Activated CD8-positive, alpha-beta memory T cell treated with anti-CD3 and anti-CD28 coated beads, Interleukin-2, amount 10 ng/mL, durations not matched to agents 7 days and 5 days (primary cell): ENCODE results near the gene KRTAP4-12. TPM values are rescaled to one million over a fixed set of nuclear protein-coding genes. Genes with fewer than 3 reads are reported as not detected.
"Not testable (repeated sequence)": the region's sequence is repeated elsewhere in the genome, so short reads cannot be mapped to it uniquely, and the experiment has no call there.

ENCODE experiments used
- ATAC-seq: fragments of 150-1000 bp; cut with Tn5 transposase; one replicate; pipeline ENCODE4 v1.10.0; 2021; ENCODE audit warnings: moderate library complexity
- CTCF ChIA-PET: fragments of 350-600 bp; sonication (Branson Sonifier 250); formaldehyde crosslinking; loops from one replicate; lab custom pipeline; 2021; ENCODE audit warnings: antibody characterized with exemption; lab: Charles Lee
- DNase-seq: peaks from one replicate; pipeline ENCODE4 v3.0.0-alpha.2; 2020
- H3K27ac Mint-ChIP-seq: one replicate; pipeline ENCODE4 v1.8.0; 2021; ENCODE audit warnings: mild to moderate bottlenecking, mixed read lengths
- H3K27me3 Mint-ChIP-seq: one replicate; pipeline ENCODE4 v1.8.0; 2021; ENCODE audit warnings: mixed read lengths
- H3K36me3 Mint-ChIP-seq: one replicate; pipeline ENCODE4 v1.8.0; 2021; ENCODE audit warnings: mild to moderate bottlenecking, mixed read lengths
- H3K4me1 Mint-ChIP-seq: one replicate; pipeline ENCODE4 v1.8.0; 2021; ENCODE audit warnings: mixed read lengths
- H3K4me3 Mint-ChIP-seq: one replicate; pipeline ENCODE4 v1.8.0; 2021; ENCODE audit warnings: mild to moderate bottlenecking, moderate library complexity, mixed read lengths
- H3K9me3 Mint-ChIP-seq: one replicate; pipeline ENCODE4 v1.8.0; 2022; ENCODE audit warnings: low read depth, mixed read lengths
- total RNA-seq, 2 experiments: library from RNA; stranded (reverse); gene quantifications; one replicate each; pipeline ENCODE4 v1.2.3, GENCODE V29; 2021

Gene KRTAP4-12
- total RNA-seq, 2 experiments from 2014 or later, result not detected

GRCh38 chr17:41098042-41098441 is 25.9 kb downstream of the KRTAP4-12 start, which contains the start of gene KRTAP4-8:
Gene KRTAP4-8 (minus strand): TSS chr17:41098142. CDS start chr17:41098084, 58 bp downstream.
- Mint-ChIP-seq H3K4me1 (no peaks in the 10 kb centered on the region), H3K36me3 (no peaks in the 10 kb centered on the region), H3K27me3 (peaks cover 23% of the 10 kb centered on the region), H3K9me3 (no peaks in the 10 kb centered on the region), H3K4me3 (no peak within 1 kb of the TSS), H3K27ac (no peak within 1 kb of the TSS)
- ATAC-seq (no peak), DNase-seq (no peak)
- CTCF ChIA-PET, result no interaction called here

- H3K9me3 Mint-ChIP-seq, result no peaks in the 10 kb centered on the region
- DNase-seq, result no peak
- H3K27ac Mint-ChIP-seq, result no peak overlapping the region
- H3K4me1 Mint-ChIP-seq, result no peaks in the 10 kb centered on the region
- no peaks in the 10 kb centered on the region for H3K36me3 Mint-ChIP-seq
- H3K4me3 Mint-ChIP-seq, result no peak overlapping the region
- ATAC-seq, result no peak
- H3K27me3 Mint-ChIP-seq, result peaks cover 23% of the 10 kb centered on the region
- CTCF ChIA-PET, result no interaction called here
Measured at GRCh38 chr17:41096055-41096454, 27.9 kb downstream of the KRTAP4-12 start.

- H3K4me1 Mint-ChIP-seq, DNase-seq, H3K4me3 Mint-ChIP-seq, ATAC-seq, H3K36me3 Mint-ChIP-seq, H3K27ac Mint-ChIP-seq, H3K9me3 Mint-ChIP-seq: not testable (repeated sequence)
- peaks cover 17% of the 10 kb centered on the region for H3K27me3 Mint-ChIP-seq
- CTCF ChIA-PET, result interaction anchor here (0.7 kb wide), 1 partner anchor 241 kb away, joined by 3 read pairs; no protein-coding TSS in a partner anchor
Measured at GRCh38 chr17:41088760-41089352, 35.1 kb downstream of the KRTAP4-12 start.

- DNase-seq, H3K36me3 Mint-ChIP-seq, ATAC-seq, H3K4me1 Mint-ChIP-seq, H3K9me3 Mint-ChIP-seq, H3K4me3 Mint-ChIP-seq, H3K27ac Mint-ChIP-seq, CTCF ChIA-PET: not testable (repeated sequence)
- H3K27me3 Mint-ChIP-seq, result peaks cover 15% of the 10 kb centered on the region
Measured at GRCh38 chr17:41084100-41084856, 39.7 kb downstream of the KRTAP4-12 start, which contains the start of gene KRTAP4-7. Gene KRTAP4-7 (plus strand): TSS chr17:41084150. CDS start chr17:41084207, 57 bp downstream.

- not testable (repeated sequence) for H3K4me3 Mint-ChIP-seq
Measured at GRCh38 chr17:41083427-41083826, 40.6 kb downstream of the KRTAP4-12 start.

GRCh38 chr17:41082626-41083025 is 41.4 kb downstream of the KRTAP4-12 start:
- H3K36me3 Mint-ChIP-seq, result no peaks in the 10 kb centered on the region
- H3K4me1 Mint-ChIP-seq, result no peaks in the 10 kb centered on the region
- CTCF ChIA-PET, result no interaction called here
- H3K9me3 Mint-ChIP-seq, result no peaks in the 10 kb centered on the region
- H3K27ac Mint-ChIP-seq, result no peak overlapping the region
- ATAC-seq, result no peak
- peaks cover 15% of the 10 kb centered on the region for H3K27me3 Mint-ChIP-seq
- no peak for DNase-seq
- no peak overlapping the region for H3K4me3 Mint-ChIP-seq

More at GRCh38 chr17:41083427-41083826, 40.6 kb downstream of the KRTAP4-12 start:
- H3K4me1 Mint-ChIP-seq, ATAC-seq, H3K36me3 Mint-ChIP-seq, DNase-seq, H3K27ac Mint-ChIP-seq, CTCF ChIA-PET, H3K9me3 Mint-ChIP-seq: not testable (repeated sequence)
- peaks cover 15% of the 10 kb centered on the region for H3K27me3 Mint-ChIP-seq

GRCh38 chr17:41076788-41077187 is 47.2 kb downstream of the KRTAP4-12 start:
- DNase-seq (no peak), ATAC-seq (no peak)
- Mint-ChIP-seq H3K4me1 (no peaks in the 10 kb centered on the region), H3K9me3 (no peaks in the 10 kb centered on the region), H3K36me3 (no peaks in the 10 kb centered on the region), H3K27me3 (peaks cover 24% of the 10 kb centered on the region), H3K4me3 (no peak overlapping the region), H3K27ac (no peak overlapping the region)
- CTCF ChIA-PET, result no interaction called here

- Mint-ChIP-seq H3K27me3 (peaks cover 24% of the 10 kb centered on the region), H3K9me3 (no peaks in the 10 kb centered on the region)
- CTCF ChIA-PET, result no interaction called here
Measured at GRCh38 chr17:41073676-41074075, 50.3 kb downstream of the KRTAP4-12 start.

More at GRCh38 chr17:41073676-41074075, 50.3 kb downstream of the KRTAP4-12 start:
- H3K4me3 Mint-ChIP-seq, result no peak overlapping the region
- ATAC-seq, result no peak
- no peak overlapping the region for H3K27ac Mint-ChIP-seq
- peaks cover 2% of the 10 kb centered on the region for H3K4me1 Mint-ChIP-seq
- no peaks in the 10 kb centered on the region for H3K36me3 Mint-ChIP-seq
- no peak for DNase-seq

Other genes with a start within 250 kb of the KRTAP4-12 start
- not detected for gene KRT20, start 238.9 kb downstream of the KRTAP4-12 start, total RNA-seq
- gene KRT23, start 186.5 kb downstream of the KRTAP4-12 start, total RNA-seq, result not detected
- gene KRT39, start 157.2 kb downstream of the KRTAP4-12 start, total RNA-seq, result not detected
- not detected for gene KRT40, start 139.9 kb downstream of the KRTAP4-12 start, total RNA-seq
- not detected for gene KRTAP3-3, start 130.0 kb downstream of the KRTAP4-12 start, total RNA-seq
- not detected for gene KRTAP3-2, start 124.3 kb downstream of the KRTAP4-12 start, total RNA-seq
- gene KRTAP3-1, start 115.1 kb downstream of the KRTAP4-12 start, total RNA-seq, result not detected
- gene KRTAP1-5, start 97.0 kb downstream of the KRTAP4-12 start, total RNA-seq, result not detected
- not detected for gene KRTAP1-4, start 94.0 kb downstream of the KRTAP4-12 start, total RNA-seq
- not detected for gene KRTAP1-3, start 89.3 kb downstream of the KRTAP4-12 start, total RNA-seq
- not detected for gene KRTAP1-1, start 82.7 kb downstream of the KRTAP4-12 start, total RNA-seq
- not detected for gene KRTAP2-1, start 76.9 kb downstream of the KRTAP4-12 start, total RNA-seq
- not detected for gene KRTAP2-2, start 69.0 kb downstream of the KRTAP4-12 start, total RNA-seq
- not detected for gene KRTAP2-3, start 64.1 kb downstream of the KRTAP4-12 start, total RNA-seq
- not detected for gene KRTAP2-4, start 58.3 kb downstream of the KRTAP4-12 start, total RNA-seq
- gene KRTAP4-7, start 40.0 kb downstream of the KRTAP4-12 start, total RNA-seq, result not detected
- gene KRTAP4-8, start 26.0 kb downstream of the KRTAP4-12 start, total RNA-seq, result not detected
- not detected for gene KRTAP4-16, start 22.0 kb downstream of the KRTAP4-12 start, total RNA-seq
- not detected for gene KRTAP4-9, start 18.8 kb downstream of the KRTAP4-12 start, total RNA-seq
- not detected for gene KRTAP4-11, start 5.8 kb downstream of the KRTAP4-12 start, total RNA-seq
- gene KRTAP4-6, start 16.4 kb upstream of the KRTAP4-12 start, total RNA-seq, result not detected
- gene KRTAP4-5, start 25.6 kb upstream of the KRTAP4-12 start, total RNA-seq, result not detected
- gene KRTAP4-4, start 36.6 kb upstream of the KRTAP4-12 start, total RNA-seq, result not detected
- not detected for gene KRTAP4-3, start 44.0 kb upstream of the KRTAP4-12 start, total RNA-seq
- not detected for gene KRTAP4-2, start 54.0 kb upstream of the KRTAP4-12 start, total RNA-seq
- gene KRTAP4-1, start 60.7 kb upstream of the KRTAP4-12 start, total RNA-seq, result not detected
- gene KRTAP9-1, start 65.7 kb upstream of the KRTAP4-12 start, total RNA-seq, result not detected
- not detected for gene KRTAP9-2, start 102.5 kb upstream of the KRTAP4-12 start, total RNA-seq
- not detected for gene KRTAP9-3, start 108.3 kb upstream of the KRTAP4-12 start, total RNA-seq
- gene KRTAP9-8, start 113.8 kb upstream of the KRTAP4-12 start, total RNA-seq, result not detected
- gene KRTAP9-4, start 125.5 kb upstream of the KRTAP4-12 start, total RNA-seq, result not detected
- not detected for gene KRTAP9-9, start 131.2 kb upstream of the KRTAP4-12 start, total RNA-seq
- not detected for gene KRTAP9-6, start 141.2 kb upstream of the KRTAP4-12 start, total RNA-seq
- not detected for gene KRTAP9-7, start 151.5 kb upstream of the KRTAP4-12 start, total RNA-seq
- gene KRTAP29-1, start 178.7 kb upstream of the KRTAP4-12 start, total RNA-seq, result not detected
- not detected for gene KRTAP16-1, start 185.1 kb upstream of the KRTAP4-12 start, total RNA-seq
- gene KRTAP17-1, start 191.5 kb upstream of the KRTAP4-12 start, total RNA-seq, result not detected
- not detected for gene KRT33A, start 226.6 kb upstream of the KRTAP4-12 start, total RNA-seq
- gene KRT33B, start 245.6 kb upstream of the KRTAP4-12 start, total RNA-seq, result not detected